B cell (primary cell): ENCODE measurements around the gene TLE7. TPM values are rescaled to one million over a fixed set of nuclear protein-coding genes. Genes with fewer than 3 reads are reported as not detected.

Source experiments
- ATAC-seq: fragments of 200-7000 bp; cut with Tn5 transposase; one replicate; pipeline ENCODE4 v1.10.0; 2021; ENCODE audit warnings: low read depth, mild to moderate bottlenecking, moderate number of reproducible peaks, moderate library complexity
- CTCF ChIA-PET: fragments of 350-600 bp; sonication (Branson Sonifier 250); formaldehyde crosslinking; loops from one replicate; lab custom pipeline; 2021; ENCODE audit warnings: antibody characterized with exemption, inconsistent platforms; lab: Charles Lee
- POLR2A ChIA-PET: fragments of 350-600 bp; sonication (Branson Sonifier 250); formaldehyde crosslinking; loops from one replicate; lab custom pipeline; 2021; ENCODE audit warnings: antibody characterized with exemption; lab: Charles Lee
- DNase-seq: peaks from one replicate; pipeline ENCODE4 v3.0.0; 2013
- H2AFZ ChIP-seq: 2 replicates; pipeline ENCODE4 v1.6.1; 2012; ENCODE audit warnings: mild to moderate bottlenecking, low read depth, low read length; ENCODE audit not compliant: insufficient read depth, poor library complexity, severe bottlenecking
- H3K27ac ChIP-seq, 2 donors: 1 replicate in 1 of 2; 2 replicates in 1 of 2; pipeline ENCODE4 v1.5.1; 2012 to 2013; ENCODE audit warnings: low read length in 2 of 2, mild to moderate bottlenecking in 2 of 2, moderate library complexity in 1 of 2
- H3K27me3 ChIP-seq, 4 experiments: fragments of 200-600 bp in 1 of 4; sonication (generic) in 1 of 4; replicated peaks in 1 of 4; 1 replicate in 2 of 4; 2 replicates in 2 of 4; pipeline versions ENCODE4 v1.6.1 to v1.7.0; 2013 to 2016; ENCODE audit warnings: low read length in 3 of 4, mild to moderate bottlenecking in 2 of 4, mixed read lengths in 1 of 4, moderate library complexity in 1 of 4; ENCODE audit not compliant: insufficient read depth in 4 of 4, control insufficient read depth in 3 of 4; ENCODE audit errors: control extremely low read depth in 1 of 4
- H3K36me3 ChIP-seq, 2 experiments: replicated peaks in 1 of 2; 1 replicate in 1 of 2; 2 replicates in 1 of 2; pipeline versions ENCODE4 v1.6.1 to v1.7.1; 2013; ENCODE audit warnings: low read length in 1 of 2; ENCODE audit not compliant: insufficient read depth in 2 of 2, control insufficient read depth in 1 of 2; ENCODE audit errors: control extremely low read depth in 1 of 2, extremely low read depth in 1 of 2
- H3K4me1 ChIP-seq, 2 donors: fragments of 200-600 bp in 1 of 2; sonication (generic) in 1 of 2; 1 replicate in 1 of 2; 2 replicates in 1 of 2; pipeline versions ENCODE4 v1.5.1 to v1.6.1; 2013 to 2017; ENCODE audit warnings: low read length in 2 of 2; ENCODE audit not compliant: control insufficient read depth in 2 of 2, insufficient read depth in 2 of 2
- H3K4me2 ChIP-seq: replicated peaks from 2 replicates; pipeline ENCODE3; 2012; ENCODE audit warnings: mild to moderate bottlenecking, low read depth, low read length; ENCODE audit not compliant: poor library complexity, severe bottlenecking
- H3K4me3 ChIP-seq, 5 experiments: fragments of 200-600 bp in 1 of 5; sonication (generic) in 1 of 5; 1 replicate in 3 of 5; 2 replicates in 2 of 5; pipeline versions ENCODE4 v1.5.1 to v1.7.0; 2011 to 2016; ENCODE audit warnings: low read length in 4 of 5, mild to moderate bottlenecking in 4 of 5, low read depth in 2 of 5, control low read depth in 1 of 5, moderate library complexity in 1 of 5; ENCODE audit not compliant: insufficient read depth in 1 of 5; ENCODE audit errors: control extremely low read depth in 1 of 5, extremely low read depth in 1 of 5
- H3K79me2 ChIP-seq: fragments of 200-600 bp; sonication (generic); one replicate; pipeline ENCODE4 v1.6.0; 2016; ENCODE audit warnings: low read length; ENCODE audit not compliant: control insufficient read depth, insufficient read depth
- H3K9ac ChIP-seq: fragments of 200-600 bp; sonication (generic); 2 replicates; pipeline ENCODE4 v1.6.1; 2017; ENCODE audit warnings: mild to moderate bottlenecking, low read length, moderate library complexity
- H3K9me3 ChIP-seq, 3 donors: one replicate each; pipeline versions ENCODE4 v1.6.1 to v1.7.1; 2013; ENCODE audit warnings: low read length in 2 of 3; ENCODE audit not compliant: control insufficient read depth in 2 of 3, insufficient read depth in 1 of 3; ENCODE audit errors: control extremely low read depth in 1 of 3
- H4K20me1 ChIP-seq: 2 replicates; pipeline ENCODE4 v1.6.0; 2012; ENCODE audit warnings: mild to moderate bottlenecking, low read length; ENCODE audit not compliant: insufficient read depth, control insufficient read depth, poor library complexity, severe bottlenecking
- H3K27ac Mint-ChIP-seq: one replicate; pipeline ENCODE4 v1.8.0; 2021; ENCODE audit warnings: mixed read lengths
- H3K27me3 Mint-ChIP-seq: one replicate; pipeline ENCODE4 v1.8.0; 2021; ENCODE audit warnings: mixed read lengths
- H3K4me1 Mint-ChIP-seq: one replicate; pipeline ENCODE4 v1.8.0; 2021; ENCODE audit warnings: mixed read lengths
- H3K4me3 Mint-ChIP-seq: one replicate; pipeline ENCODE4 v1.8.0; 2021; ENCODE audit warnings: mixed read lengths
- H3K9me3 Mint-ChIP-seq: one replicate; pipeline ENCODE4 v1.8.0; 2022; ENCODE audit warnings: mixed read lengths; ENCODE audit not compliant: insufficient read depth
- EZH2 ChIP-seq: IDR thresholded peaks from 2 replicates; pipeline ENCODE4 v1.6.1; 2012; ENCODE audit warnings: borderline replicate concordance, low read depth, mild to moderate bottlenecking, moderate library complexity, low read length; ENCODE audit not compliant: insufficient read depth, poor library complexity, severe bottlenecking
- WGBS: methylation state at CpG from one replicate; pipeline ENCODE4 v1.1.5; 2013; ENCODE audit warnings: missing lambda C conversion rate; ENCODE audit not compliant: insufficient coverage; 5-methylcytosine and 5-hydroxymethylcytosine counted together
- intact Hi-C: fragments of 100-400 bp; cut with micrococcal nuclease; formaldehyde crosslinking; loops from one replicate; pipeline ENCODE4 v1.10.0; 2022
- polyA plus RNA-seq: library from polyadenylated mRNA; depleted of rRNA; stranded (reverse); fragments of >200 nt; gene quantifications from 2 replicates; pipeline ENCODE4 v1.2.3, GENCODE V29; 2012
- total RNA-seq, 2 donors: library from RNA; stranded (reverse); fragments of 120-200 nt in 1 of 2; gene quantifications; 1 replicate in 1 of 2; 2 replicates in 1 of 2; pipeline versions ENCODE4 v1.2.3 to v1.2.4, GENCODE V29; 2013 to 2022
- TF ChIP-seq, protein P1 (sequence below): fragments of 200-600 bp; IDR thresholded peaks from one replicate; pipeline ENCODE4 v1.8.0; 2022; ENCODE audit warnings: antibody characterized with exemption, mild to moderate bottlenecking

Gene TLE7
- total and polyA plus RNA-seq, 2 donors (not counting 1 experiment from before 2014, with no cell fraction given) = not detected

DNA sequence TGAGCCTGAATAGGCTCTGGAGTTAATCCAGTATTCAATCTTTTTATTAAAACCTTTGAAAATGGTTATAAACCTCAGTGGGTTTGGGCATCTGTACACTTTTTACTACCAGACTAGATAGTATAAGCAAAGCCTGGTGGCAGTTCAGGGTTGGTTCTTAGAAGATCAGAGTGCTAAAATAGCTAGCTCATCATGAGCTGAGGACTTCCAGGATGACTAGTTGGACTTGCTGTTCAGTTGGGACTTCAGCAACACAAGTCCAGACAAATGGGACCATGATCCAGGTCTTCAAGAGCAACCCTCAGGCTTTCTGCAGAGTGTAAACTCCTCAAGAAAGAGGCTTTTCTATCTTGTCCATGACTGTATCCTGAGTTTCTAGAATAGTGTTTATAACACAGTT lies 48.5 kb upstream of the TLE7 start:
- Mint-ChIP-seq H3K27ac (no peak overlapping the region), H3K9me3 (no peaks in the 10 kb centered on the region), H3K4me1 (no peaks in the 10 kb centered on the region), H3K27me3 (peaks cover 16% of the 10 kb centered on the region), H3K4me3 (no peak overlapping the region)
- Histone ChIP-seq H3K4me2 (no peak overlapping the region), H3K9me3 (no peaks in the 10 kb centered on the region), H3K36me3 (no peaks in the 10 kb centered on the region), H3K27ac (no peak overlapping the region), H3K27me3 (no peaks in the 10 kb centered on the region), H3K4me3 (no peak overlapping the region), H3K79me2 (no peaks in the 10 kb centered on the region), H3K4me1 (no peaks in the 10 kb centered on the region), H4K20me1 (no peaks in the 10 kb centered on the region), H3K9ac (no peak overlapping the region), H2AFZ (no peak overlapping the region)
- POLR2A ChIA-PET = no interaction called here
- TF ChIP-seq EZH2 = no peak
- TF ChIP-seq, protein P1, sequence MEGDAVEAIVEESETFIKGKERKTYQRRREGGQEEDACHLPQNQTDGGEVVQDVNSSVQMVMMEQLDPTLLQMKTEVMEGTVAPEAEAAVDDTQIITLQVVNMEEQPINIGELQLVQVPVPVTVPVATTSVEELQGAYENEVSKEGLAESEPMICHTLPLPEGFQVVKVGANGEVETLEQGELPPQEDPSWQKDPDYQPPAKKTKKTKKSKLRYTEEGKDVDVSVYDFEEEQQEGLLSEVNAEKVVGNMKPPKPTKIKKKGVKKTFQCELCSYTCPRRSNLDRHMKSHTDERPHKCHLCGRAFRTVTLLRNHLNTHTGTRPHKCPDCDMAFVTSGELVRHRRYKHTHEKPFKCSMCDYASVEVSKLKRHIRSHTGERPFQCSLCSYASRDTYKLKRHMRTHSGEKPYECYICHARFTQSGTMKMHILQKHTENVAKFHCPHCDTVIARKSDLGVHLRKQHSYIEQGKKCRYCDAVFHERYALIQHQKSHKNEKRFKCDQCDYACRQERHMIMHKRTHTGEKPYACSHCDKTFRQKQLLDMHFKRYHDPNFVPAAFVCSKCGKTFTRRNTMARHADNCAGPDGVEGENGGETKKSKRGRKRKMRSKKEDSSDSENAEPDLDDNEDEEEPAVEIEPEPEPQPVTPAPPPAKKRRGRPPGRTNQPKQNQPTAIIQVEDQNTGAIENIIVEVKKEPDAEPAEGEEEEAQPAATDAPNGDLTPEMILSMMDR = no peak
- CTCF ChIA-PET = interaction anchor here (0.7 to 6.1 kb wide), 5 partner anchors 10 to 121 kb away, joined by 3 to 27 read pairs (median 4); partner anchors contain the start of gene CHST4
- no peak for ATAC-seq
- intact Hi-C loops = no loop called here
- DNase-seq = no peak

DNA sequence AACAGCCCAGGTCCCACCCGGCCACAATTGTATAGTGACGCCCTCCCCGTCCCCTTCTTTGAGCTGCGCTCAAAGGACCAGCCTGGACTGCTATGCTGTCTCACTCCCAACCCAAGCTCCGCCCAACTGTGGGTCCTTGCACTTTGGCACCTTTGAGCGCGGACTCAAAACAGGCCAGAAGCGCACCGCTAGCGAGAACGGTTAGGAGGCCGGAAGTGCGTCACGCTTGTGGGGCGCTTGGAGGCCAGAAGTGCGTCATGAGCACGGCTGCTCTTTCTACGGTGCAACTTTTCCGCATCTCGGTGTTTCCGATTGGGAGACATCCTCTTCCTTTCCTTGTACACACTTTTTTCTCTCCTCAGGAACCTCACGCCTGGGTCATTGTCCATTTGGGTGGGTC lies 47.3 kb upstream of the TLE7 start, which contains the start of gene ZNF19:
Gene ZNF19, minus strand, starts transcription at position 203 of the 400 bp plus-strand sequence. CDS start 7,210 bp downstream, outside the sequence.
- Histone ChIP-seq H3K4me3 (no peak within 1 kb of the TSS), H3K9ac (no peak within 1 kb of the TSS), H3K9me3 (no peaks in the 10 kb centered on the region), H4K20me1 (no peaks in the 10 kb centered on the region), H3K36me3 (no peaks in the 10 kb centered on the region), H3K4me2 (no peak within 1 kb of the TSS), H2AFZ (no peak within 1 kb of the TSS), H3K4me1 (peaks cover 3 to 4% of the 10 kb centered on the region in 2 donors), H3K79me2 (no peaks in the 10 kb centered on the region), H3K27me3 (no peaks in the 10 kb centered on the region), H3K27ac (no peak within 1 kb of the TSS)
- Mint-ChIP-seq H3K4me1 (peaks cover 6% of the 10 kb centered on the region), H3K27me3 (peaks cover 13% of the 10 kb centered on the region), H3K4me3 (no peak within 1 kb of the TSS), H3K27ac (no peak within 1 kb of the TSS), H3K9me3 (no peaks in the 10 kb centered on the region)
- intact Hi-C loops = loop anchor here (5.0 kb wide), 1 partner anchor 37 kb away; no protein-coding TSS in a partner anchor
- no peak for DNase-seq
- WGBS = 96% methylated on average over 22 of the region's 22 CpGs
- ChIA-PET POLR2A (no interaction called here), CTCF (interaction anchor here (1.0 to 6.1 kb wide), 3 partner anchors 11 to 77 kb away, joined by 3 to 27 read pairs (median 4); no protein-coding TSS in a partner anchor)
- no peak for TF ChIP-seq EZH2
- TF ChIP-seq, protein P1 = no peak
- ATAC-seq = no peak
